Measurements from ENCODE around the gene CD276.

GRCh38 chr15:73732930-73733329, 48.7 kb downstream of the CD276 start:
- TF ChIP-seq POLR2A (IDR thresholded peaks at IDR 0.05) (no peak), CTCF (IDR thresholded peaks at IDR 0.05) (no peak)
